HepG2 (cell line): Measurements from ENCODE around the gene KLRG1. TPM values are rescaled to one million over a fixed set of nuclear protein-coding genes. Genes with fewer than 3 reads are reported as not detected.
A peak's percentile ranks its signal among the peaks of the same experiment; 100 is the strongest.

Source experiments
- ATM ChIP-seq: fragments of 450-650 bp; IDR thresholded peaks from 2 replicates; pipeline ENCODE4 v1.7.1; 2017; ENCODE audit warnings: mild to moderate bottlenecking, borderline replicate concordance
- CENPX ChIP-seq: sonication (generic); formaldehyde crosslinking; IDR thresholded peaks from 2 replicates; pipeline ENCODE4 v1.9.0; 2021; ENCODE audit warnings: mild to moderate bottlenecking, missing genetic modification reagents, moderate library complexity
- CREM ChIP-seq, 2 experiments: sonication (generic) in 1 of 2; formaldehyde crosslinking in 1 of 2; IDR thresholded peaks; 2 replicates each; pipeline versions ENCODE4 v1.4.0 to v1.6.1; 2016 to 2020; ENCODE audit warnings: antibody characterized with exemption in 1 of 2, mild to moderate bottlenecking in 1 of 2, missing genetic modification reagents in 1 of 2
- ERF ChIP-seq: IDR thresholded peaks from 2 replicates; pipeline ENCODE4 v1.6.1; 2018; ENCODE audit warnings: missing biosample characterization, missing genetic modification reagents
- JDP2 ChIP-seq: sonication (generic); formaldehyde crosslinking; IDR thresholded peaks from 2 replicates; pipeline ENCODE4 v1.8.1; 2022; ENCODE audit warnings: missing genetic modification reagents, borderline replicate concordance
- LCORL ChIP-seq, 2 experiments: fragments of 450-650 bp in 1 of 2; sonication (generic) in 1 of 2; formaldehyde crosslinking in 1 of 2; IDR thresholded peaks; 2 replicates each; pipeline versions ENCODE4 v1.5.0 to v1.6.1; 2017 to 2020; ENCODE audit warnings: antibody characterized with exemption in 1 of 2, missing genetic modification reagents in 1 of 2
- MEIS1 ChIP-seq: sonication (generic); formaldehyde crosslinking; IDR thresholded peaks from 2 replicates; pipeline ENCODE4 v1.9.0; 2021; ENCODE audit warnings: mild to moderate bottlenecking, missing genetic modification reagents, moderate library complexity, borderline replicate concordance
- MXD1 ChIP-seq: sonication (generic); formaldehyde crosslinking; IDR thresholded peaks from 2 replicates; pipeline ENCODE4 v1.4.0; 2020; ENCODE audit warnings: mild to moderate bottlenecking, missing genetic modification reagents
- NFKB2 ChIP-seq: sonication (generic); formaldehyde crosslinking; IDR thresholded peaks from 2 replicates; pipeline ENCODE4 v1.4.0; 2020; ENCODE audit warnings: missing genetic modification reagents, borderline replicate concordance
- TFDP1 ChIP-seq: IDR thresholded peaks from 2 replicates; pipeline ENCODE4 v1.6.1; 2016; ENCODE audit warnings: missing compliant biosample characterization, missing genetic modification reagents, borderline replicate concordance
- TGIF2 ChIP-seq: IDR thresholded peaks from 2 replicates; pipeline ENCODE4 v1.6.1; 2016; ENCODE audit warnings: control low read depth, missing compliant biosample characterization
- XRCC5 ChIP-seq: fragments of 200-400 bp; formaldehyde crosslinking; optimal IDR thresholded peaks from 2 replicates; pipeline ENCODE3; 2017; ENCODE audit warnings: mild to moderate bottlenecking, low read length
- ZBTB49 ChIP-seq: sonication (generic); formaldehyde crosslinking; IDR thresholded peaks from 2 replicates; pipeline ENCODE4 v1.4.0; 2020; ENCODE audit warnings: missing genetic modification reagents, borderline replicate concordance
- ZFP36L1 ChIP-seq: sonication (generic); formaldehyde crosslinking; IDR thresholded peaks from 2 replicates; pipeline ENCODE4 v1.8.0; 2022; ENCODE audit warnings: mild to moderate bottlenecking, missing genetic modification reagents, moderate library complexity
- ZNF101 ChIP-seq: sonication (generic); formaldehyde crosslinking; IDR thresholded peaks from 2 replicates; pipeline ENCODE4 v1.4.0; 2020; ENCODE audit warnings: mild to moderate bottlenecking, low read depth, missing genetic modification reagents, borderline replicate concordance
- ZNF205 ChIP-seq: IDR thresholded peaks from 2 replicates; pipeline ENCODE4 v1.6.1; 2018; ENCODE audit warnings: missing biosample characterization, missing genetic modification reagents
- ZNF256 ChIP-seq: sonication (generic); formaldehyde crosslinking; conservative IDR thresholded peaks from 2 replicates; pipeline ENCODE4 v1.4.0; 2020; ENCODE audit warnings: missing genetic modification reagents
- ZNF335 ChIP-seq: sonication (generic); formaldehyde crosslinking; IDR thresholded peaks from 2 replicates; pipeline ENCODE4 v1.4.0; 2020; ENCODE audit warnings: missing genetic modification reagents
- ZNF414 ChIP-seq: sonication (generic); formaldehyde crosslinking; IDR thresholded peaks from 2 replicates; pipeline ENCODE4 v1.5.0; 2020; ENCODE audit warnings: missing genetic modification reagents
- ZNF570 ChIP-seq: sonication (generic); formaldehyde crosslinking; IDR thresholded peaks from 2 replicates; pipeline ENCODE4 v1.4.0; 2020; ENCODE audit warnings: mild to moderate bottlenecking, missing genetic modification reagents, borderline replicate concordance
- ZNF761 ChIP-seq: sonication (generic); formaldehyde crosslinking; conservative IDR thresholded peaks from 2 replicates; pipeline ENCODE4 v1.4.0; 2020; ENCODE audit warnings: mild to moderate bottlenecking, missing genetic modification reagents
- ZNF782 ChIP-seq: sonication (generic); formaldehyde crosslinking; IDR thresholded peaks from 2 replicates; pipeline ENCODE4 v1.4.0; 2020; ENCODE audit warnings: missing genetic modification reagents, mild to moderate bottlenecking, borderline replicate concordance
- ZNF816 ChIP-seq: sonication (generic); formaldehyde crosslinking; IDR thresholded peaks from 2 replicates; pipeline ENCODE4 v1.8.0; 2022; ENCODE audit warnings: missing genetic modification reagents, mild to moderate bottlenecking, borderline replicate concordance
- ZSCAN31 ChIP-seq: sonication (generic); formaldehyde crosslinking; IDR thresholded peaks from 2 replicates; pipeline ENCODE4 v1.5.0; 2020; ENCODE audit warnings: low read depth, mild to moderate bottlenecking, missing genetic modification reagents
- ZSCAN9 ChIP-seq: IDR thresholded peaks from 2 replicates; pipeline ENCODE4 v1.6.1; 2016; ENCODE audit warnings: borderline replicate concordance
- polyA plus RNA-seq, 8 experiments: library from polyadenylated mRNA; depleted of rRNA in 3 of 8; stranded (reverse) in 7 of 8; unstranded in 1 of 8; fragments of >200 nt; fragmentation: Illumina TruSeq in 4 of 8; extraction: Trizol in 4 of 8; gene quantifications; 2 replicates each; pipeline versions ENCODE4 v1.2.1 to v1.2.3, GENCODE V29; 2011 to 2016; ENCODE audit warnings: low read depth in 4 of 8, missing spikeins in 1 of 8, mixed read lengths in 1 of 8; ENCODE audit not compliant: insufficient read depth in 1 of 8
- total RNA-seq, 5 experiments: library from RNA; depleted of rRNA; stranded (reverse); fragments of >200 nt; fragmentation: Illumina TruSeq; extraction: Trizol; gene quantifications; 2 replicates each; pipeline ENCODE4 v1.2.3, GENCODE V29; 2016; ENCODE audit warnings: low read depth in 1 of 5

Gene KLRG1
- total and polyA plus RNA-seq, 2 of the 13 experiments (the other 11 are each of a cell fraction or from before 2014, with no cell fraction given): 1.2 to 1.7 TPM

GRCh38 chr12:8949342-8950220 is 39.8 kb upstream of the KLRG1 start, which contains the start of gene M6PR (continued):
- TF ChIP-seq XRCC5: no peak
- no peak for TF ChIP-seq ATM
- TF ChIP-seq ERF (CRISPR knock-in tag): peak; percentile 57; the same call in 1 of the 2 replicates
- TF ChIP-seq TFDP1: peak; percentile 88
- 0 out of 2 replicates have a peak, but pooled peaks have one; percentile 18 for TF ChIP-seq ZSCAN9 (CRISPR knock-in tag)
- TF ChIP-seq ZBTB49: no peak
- peak; percentile 12; the same call in 1 of the 2 replicates for TF ChIP-seq ZNF816 (CRISPR knock-in tag)
- no peak for TF ChIP-seq ZFP36L1 (CRISPR knock-in tag)
- TF ChIP-seq ZNF335: peak; percentile 79
- peak; percentile 80; the same call in 1 of the 2 replicates for TF ChIP-seq NFKB2 (CRISPR knock-in tag)
- TF ChIP-seq TGIF2 (CRISPR knock-in tag): peak; percentile 91; the same call in 1 of the 2 replicates
- no peak for TF ChIP-seq ZNF761 (CRISPR knock-in tag)
- peak; percentile 91 for TF ChIP-seq MEIS1 (CRISPR knock-in tag)
- no peak; the same call in 1 of the 2 replicates for TF ChIP-seq ZSCAN31 (CRISPR knock-in tag)
- TF ChIP-seq CENPX (CRISPR knock-in tag): no peak
- no peak; the same call in 1 of the 2 replicates for TF ChIP-seq ZNF782
- TF ChIP-seq ZNF256 (CRISPR knock-in tag): peak; percentile 77
- no peak for TF ChIP-seq ZNF101 (CRISPR knock-in tag)
- no peak for TF ChIP-seq ZNF570 (CRISPR knock-in tag)
- peak; percentile 98 for TF ChIP-seq CREM (IDR thresholded peaks at IDR 0.05)
- peak; percentile 32; the same call in 1 of the 2 replicates for TF ChIP-seq CREM (CRISPR knock-in tag; IDR thresholded peaks at IDR 0.05)
- peak; percentile 23; the same call in 1 of the 2 replicates for TF ChIP-seq ZNF205 (CRISPR knock-in tag)
- no peak for TF ChIP-seq LCORL (IDR thresholded peaks at IDR 0.05)
- peak; percentile 45; the same call in 1 of the 2 replicates for TF ChIP-seq LCORL (CRISPR knock-in tag; IDR thresholded peaks at IDR 0.05)
- peak; percentile 46 for TF ChIP-seq MXD1
- no peak for TF ChIP-seq JDP2 (CRISPR knock-in tag)
- TF ChIP-seq ZNF414: no peak; the same call in 1 of the 2 replicates
